Placental pericyte (primary cell): ENCODE results near the gene RHCG. TPM values are rescaled to one million over a fixed set of nuclear protein-coding genes. Genes with fewer than 3 reads are reported as not detected.

Source experiments
- total RNA-seq: library from RNA; depleted of rRNA; stranded (reverse); fragments of >200 nt; gene quantifications from 2 replicates; pipeline ENCODE4 v1.2.3, GENCODE V29; 2012

The RHCG gene
- not detected in 2 replicates for total RNA-seq

GRCh38 chr15:89496155-89497098, at the start of gene RHCG:
Gene RHCG (minus strand): TSS chr15:89496583. CDS start chr15:89496544, 39 bp downstream.

Other genes starting within 250 kb of the RHCG start
- 52.5 and 90.3 TPM in 2 replicates for gene POLG, start 161.8 kb downstream of the RHCG start, total RNA-seq
- gene TICRR, start 78.9 kb upstream of the RHCG start, total RNA-seq = 0.44 and 13.0 TPM in 2 replicates
- 12.7 and 12.9 TPM in 2 replicates for gene KIF7, start 158.9 kb upstream of the RHCG start, total RNA-seq
- gene PLIN1, start 182.8 kb upstream of the RHCG start, total RNA-seq = not detected in 2 replicates
- gene PEX11A, start 194.2 kb upstream of the RHCG start, total RNA-seq = 1.9 and 2.8 TPM in 2 replicates
- under 0.01 TPM in 1 of 2 replicates, not detected in the other for gene WDR93, start 194.2 kb upstream of the RHCG start, total RNA-seq